H1 (cell line): ENCODE measurements around the gene LAMC3. TPM values are rescaled to one million over a fixed set of nuclear protein-coding genes. Genes with fewer than 3 reads are reported as not detected.

Source experiments
- CTCF ChIA-PET: fragments of 300-600 bp; sonication (Branson Sonifier 250); formaldehyde crosslinking; loops from one replicate; lab custom pipeline; 2021; ENCODE audit not compliant: partially characterized antibody; lab: Charles Lee
- POLR2A ChIA-PET: fragments of 300-600 bp; sonication (Branson Sonifier 250); formaldehyde crosslinking; loops from one replicate; lab custom pipeline; 2021; ENCODE audit warnings: inconsistent platforms; ENCODE audit not compliant: partially characterized antibody; lab: Charles Lee
- DNase-seq, 2 experiments: peaks; one replicate each; pipeline versions ENCODE4 v3.0.0 to v3.0.0-alpha.2; 2010 to 2022; ENCODE audit warnings: low spot score in 2 of 2, low read depth in 1 of 2, mixed read lengths in 1 of 2
- FAIRE-seq: peaks from 2 replicates; lab custom pipeline; 2011; peaks lifted over from hg19 to GRCh38; lab: Jason Lieb, UNC
- H2AFZ ChIP-seq: 2 replicates; pipeline ENCODE4 v1.8.1; 2012; ENCODE audit warnings: low read length, inconsistent platforms
- H2AK5ac ChIP-seq: 2 replicates; pipeline ENCODE4 v1.6.1; 2013; ENCODE audit warnings: low read depth, low read length
- H2BK120ac ChIP-seq: replicated peaks from 2 replicates; pipeline ENCODE3; 2013; ENCODE audit warnings: low read depth, low read length, inconsistent platforms
- H2BK12ac ChIP-seq: 2 replicates; pipeline ENCODE4 v1.6.1; 2013; ENCODE audit warnings: low read depth, low read length
- H2BK15ac ChIP-seq: 2 replicates; pipeline ENCODE4 v1.6.1; 2013; ENCODE audit warnings: low read length
- H2BK20ac ChIP-seq: 2 replicates; pipeline ENCODE4 v1.6.1; 2013; ENCODE audit warnings: low read length
- H2BK5ac ChIP-seq: 2 replicates; pipeline ENCODE4 v1.6.1; 2013; ENCODE audit warnings: low read depth, low read length
- H3K14ac ChIP-seq: 2 replicates; pipeline ENCODE4 v1.6.1; 2013; ENCODE audit warnings: inconsistent platforms; ENCODE audit not compliant: insufficient read length
- H3K18ac ChIP-seq: 2 replicates; pipeline ENCODE4 v1.6.1; 2013; ENCODE audit warnings: low read length; ENCODE audit errors: extremely low read depth
- H3K23ac ChIP-seq: 2 replicates; pipeline ENCODE4 v1.6.1; 2013; ENCODE audit warnings: inconsistent platforms; ENCODE audit not compliant: insufficient read length
- H3K23me2 ChIP-seq: 2 replicates; pipeline ENCODE4 v1.6.1; 2013; ENCODE audit warnings: low read depth, low read length
- H3K27ac ChIP-seq: 2 replicates; pipeline ENCODE4 v1.6.1; 2011; ENCODE audit warnings: low read depth, low read length, inconsistent platforms
- H3K27me3 ChIP-seq, 4 experiments: replicated peaks in 1 of 4; 1 replicate in 1 of 4; 2 replicates in 3 of 4; pipeline versions ENCODE4 v1.6.1 to v1.8.1; 2011 to 2013; ENCODE audit warnings: low read length in 3 of 4, mild to moderate bottlenecking in 3 of 4, inconsistent platforms in 2 of 4, mixed read lengths in 2 of 4, moderate library complexity in 1 of 4; ENCODE audit not compliant: control insufficient read depth in 3 of 4, insufficient read depth in 3 of 4; ENCODE audit errors: extremely low read depth in 1 of 4
- H3K36me3 ChIP-seq, 4 experiments: 2 replicates each; pipeline versions ENCODE4 v1.6.1 to v1.8.1; 2011 to 2013; ENCODE audit warnings: mild to moderate bottlenecking in 4 of 4, low read length in 3 of 4, moderate library complexity in 2 of 4, control low read depth in 1 of 4, inconsistent platforms in 1 of 4; ENCODE audit not compliant: insufficient read depth in 4 of 4, control insufficient read depth in 2 of 4
- H3K4ac ChIP-seq: replicated peaks from 2 replicates; pipeline ENCODE3; 2013; ENCODE audit warnings: low read length, low read depth, mixed read lengths, inconsistent platforms; ENCODE audit not compliant: insufficient read length
- H3K4me1 ChIP-seq, 4 experiments: replicated peaks in 1 of 4; 1 replicate in 1 of 4; 2 replicates in 3 of 4; pipeline versions ENCODE4 v1.6.1 to v1.8.1; 2011 to 2013; ENCODE audit warnings: low read length in 3 of 4, inconsistent platforms in 2 of 4, mixed read lengths in 1 of 4; ENCODE audit not compliant: insufficient read depth in 4 of 4, control insufficient read depth in 3 of 4
- H3K4me2 ChIP-seq, 2 experiments: 2 replicates each; pipeline versions ENCODE4 v1.6.1 to v1.8.1; 2011 to 2013; ENCODE audit warnings: low read depth in 2 of 2, low read length in 2 of 2, control low read depth in 1 of 2, inconsistent platforms in 1 of 2, mild to moderate bottlenecking in 1 of 2; ENCODE audit not compliant: insufficient read depth in 1 of 2
- H3K4me3 ChIP-seq, 4 experiments: fragments of 200-600, 300-600 bp in 1 of 4; sonication (generic), shearing (Covaris generic), sonication (Bioruptor Twin) in 1 of 4; 2 replicates each; pipeline versions ENCODE4 v1.5.1 to v1.8.1; 2011 to 2016; ENCODE audit warnings: low read length in 4 of 4, low read depth in 3 of 4, control low read depth in 2 of 4, inconsistent platforms in 2 of 4, mild to moderate bottlenecking in 2 of 4, mixed read lengths in 1 of 4, moderate library complexity in 1 of 4; ENCODE audit not compliant: insufficient read depth in 2 of 4; ENCODE audit errors: extremely low read depth in 1 of 4
- H3K56ac ChIP-seq: replicated peaks from 2 replicates; pipeline ENCODE3; 2013; ENCODE audit warnings: low read depth, mild to moderate bottlenecking, mixed read lengths, low read length, inconsistent platforms; ENCODE audit not compliant: insufficient read length
- H3K79me1 ChIP-seq: 2 replicates; pipeline ENCODE4 v1.6.1; 2013; ENCODE audit warnings: low read depth, low read length, control low read depth
- H3K79me2 ChIP-seq, 2 experiments: 2 replicates each; pipeline versions ENCODE4 v1.6.1 to v1.8.1; 2012 to 2013; ENCODE audit warnings: low read length in 2 of 2, mild to moderate bottlenecking in 2 of 2, inconsistent platforms in 1 of 2; ENCODE audit not compliant: insufficient read depth in 2 of 2, control insufficient read depth in 1 of 2
- H3K9ac ChIP-seq, 4 experiments: replicated peaks in 1 of 4; 1 replicate in 1 of 4; 2 replicates in 3 of 4; pipeline versions ENCODE4 v1.6.1 to v1.8.1; 2011 to 2013; ENCODE audit warnings: low read depth in 3 of 4, low read length in 3 of 4, control low read depth in 2 of 4, mild to moderate bottlenecking in 2 of 4, moderate library complexity in 2 of 4, inconsistent platforms in 1 of 4; ENCODE audit errors: extremely low read depth in 1 of 4
- H3K9me3 ChIP-seq, 2 experiments: 2 replicates each; pipeline versions ENCODE4 v1.6.1 to v1.8.1; 2012 to 2013; ENCODE audit warnings: mild to moderate bottlenecking in 2 of 2, moderate library complexity in 2 of 2, control low read depth in 1 of 2, inconsistent platforms in 1 of 2, low read depth in 1 of 2, low read length in 1 of 2, mixed read lengths in 1 of 2; ENCODE audit not compliant: insufficient read depth in 2 of 2
- H4K20me1 ChIP-seq, 2 experiments: replicated peaks in 1 of 2; 2 replicates each; pipeline versions ENCODE3 to v1.8.1; 2011 to 2013; ENCODE audit warnings: inconsistent platforms in 2 of 2, low read length in 2 of 2, mild to moderate bottlenecking in 1 of 2; ENCODE audit not compliant: insufficient read depth in 2 of 2, control insufficient read depth in 1 of 2
- H4K5ac ChIP-seq: 2 replicates; pipeline ENCODE4 v1.6.1; 2013; ENCODE audit warnings: low read length, low read depth, mixed read lengths, inconsistent platforms; ENCODE audit not compliant: insufficient read length
- H4K8ac ChIP-seq: 2 replicates; pipeline ENCODE4 v1.8.0; 2013; ENCODE audit warnings: mild to moderate bottlenecking, moderate library complexity, low read length, inconsistent platforms; ENCODE audit not compliant: insufficient read depth; ENCODE audit errors: extremely low read depth
- H4K91ac ChIP-seq: replicated peaks from 2 replicates; pipeline ENCODE3; 2013; ENCODE audit warnings: low read length, mixed read lengths, inconsistent platforms; ENCODE audit not compliant: insufficient read length
- EP300 ChIP-seq, 2 experiments: IDR thresholded peaks; 1 replicate in 1 of 2; 2 replicates in 1 of 2; pipeline ENCODE4 v1.6.1; 2011 to 2012; ENCODE audit warnings: low read depth in 2 of 2, low read length in 2 of 2, mild to moderate bottlenecking in 2 of 2, borderline replicate concordance in 1 of 2, inconsistent platforms in 1 of 2, moderate library complexity in 1 of 2
- EZH2 ChIP-seq: fragments of 200-600 bp; sonication (generic); IDR thresholded peaks from 2 replicates; pipeline ENCODE4 v1.7.1; 2012; ENCODE audit warnings: low read depth, mild to moderate bottlenecking, moderate library complexity, low read length, inconsistent platforms; ENCODE audit not compliant: severe bottlenecking
- HDAC2 ChIP-seq, 2 experiments: fragments of 300-600 bp in 1 of 2; sonication (generic) in 1 of 2; IDR thresholded peaks; 2 replicates each; pipeline ENCODE4 v1.6.1; 2011 to 2012; ENCODE audit warnings: low read depth in 2 of 2, low read length in 2 of 2, mild to moderate bottlenecking in 2 of 2, moderate library complexity in 2 of 2, borderline replicate concordance in 1 of 2, inconsistent platforms in 1 of 2
- JUN ChIP-seq: IDR thresholded peaks from 2 replicates; pipeline ENCODE4 v1.6.1; 2011; ENCODE audit warnings: low read depth, mild to moderate bottlenecking, improper control_type of control experiment, low read length
- POLR2AphosphoS5 ChIP-seq: IDR thresholded peaks from 2 replicates; pipeline ENCODE4 v1.6.1; 2011; ENCODE audit warnings: low read depth, low read length
- RBBP5 ChIP-seq: IDR thresholded peaks from 2 replicates; pipeline ENCODE4 v1.7.1; 2012; ENCODE audit warnings: low read depth, mild to moderate bottlenecking, inconsistent platforms, low read length, moderate library complexity, borderline replicate concordance
- RXRA ChIP-seq: IDR thresholded peaks from 2 replicates; pipeline ENCODE4 v1.6.1; 2011; ENCODE audit warnings: low read depth, mild to moderate bottlenecking, low read length, moderate library complexity; ENCODE audit not compliant: insufficient read depth
- SIRT6 ChIP-seq: IDR thresholded peaks from one replicate; pipeline ENCODE4 v1.7.1; 2012; ENCODE audit warnings: low read length, inconsistent platforms
- SUZ12 ChIP-seq: fragments of 200-600 bp; sonication (generic); IDR thresholded peaks from 2 replicates; pipeline ENCODE4 v1.6.1; 2012; ENCODE audit warnings: mild to moderate bottlenecking, inconsistent platforms, low read length, moderate library complexity, mixed read lengths
- WGBS, 2 experiments: shearing (Covaris generic) in 1 of 2; methylation state at CpG; one replicate each; pipeline versions ENCODE4 v1.1.6 to v1.1.7; 2013 to 2015; ENCODE audit warnings: low lambda C conversion rate in 2 of 2, mixed read lengths in 2 of 2, inconsistent platforms in 1 of 2, low coverage in 1 of 2, missing lambda C conversion rate in 1 of 2; ENCODE audit not compliant: insufficient replicate concordance in 2 of 2, insufficient coverage in 1 of 2, insufficient read length in 1 of 2; ENCODE audit errors: extremely low coverage in 1 of 2, missing lambda C conversion rate in 1 of 2; 5-methylcytosine and 5-hydroxymethylcytosine counted together
- polyA plus RNA-seq, 7 experiments: library from polyadenylated mRNA; depleted of rRNA in 3 of 7; stranded (reverse) in 5 of 7; unstranded in 2 of 7; fragments of >200 nt in 5 of 7; fragments of 200-250 nt in 2 of 7; gene quantifications; 1 replicate in 5 of 7; 2 replicates in 1 of 7; 4 replicates in 1 of 7; pipeline versions ENCODE4 v1.2.1 to v1.2.3, GENCODE V29; 2011 to 2013; ENCODE audit warnings: missing spikeins in 2 of 7, mixed read lengths in 2 of 7
- total RNA-seq: library from RNA; stranded (reverse); fragmentation: NEBNext Ultra II Directional; extraction: Animal tissue kit (Norgen Biotek cat#: 25700); gene quantifications from 2 replicates; pipeline ENCODE4 v1.2.1, GENCODE V29; 2021
- TF ChIP-seq, protein P1 (sequence below): IDR thresholded peaks from 2 replicates; pipeline ENCODE4 v1.6.1; 2012; ENCODE audit warnings: inconsistent platforms
- TF ChIP-seq, protein P2 (sequence below), 3 experiments: IDR thresholded peaks; 1 replicate in 2 of 3; 2 replicates in 1 of 3; pipeline versions ENCODE4 v1.5.1 to v1.6.1; 2011; ENCODE audit warnings: low read length in 3 of 3, mild to moderate bottlenecking in 3 of 3, inconsistent platforms in 2 of 3, low read depth in 1 of 3, moderate library complexity in 1 of 3; ENCODE audit not compliant: insufficient read depth in 1 of 3; ENCODE audit errors: control extremely low read depth in 1 of 3

The LAMC3 gene
- total and polyA plus RNA-seq, 2 of the 8 experiments (the other 6 are each of a cell fraction or from before 2014, with no cell fraction given), result 9.3 to 12.3 TPM

DNA sequence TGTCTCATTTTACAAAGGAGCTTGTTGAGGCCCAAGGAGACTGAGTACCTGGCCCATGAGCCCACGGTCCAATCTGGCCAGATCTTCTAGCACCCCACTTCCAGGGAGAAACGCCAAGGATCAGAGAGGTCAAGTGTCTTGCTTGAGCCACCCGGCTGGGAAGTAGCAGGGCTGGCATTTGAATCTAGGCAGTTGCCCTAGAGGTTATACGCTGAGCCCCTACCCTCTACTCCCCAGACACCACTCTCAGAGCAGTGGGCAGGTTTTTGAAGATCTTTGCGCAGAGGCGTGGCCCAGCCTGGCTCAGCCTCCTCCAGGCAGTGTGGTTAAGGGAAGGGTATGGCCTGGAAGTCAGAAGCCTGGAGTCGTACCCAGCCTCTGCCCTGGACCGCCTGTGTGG, 110.6 kb downstream of the LAMC3 start:
- no peak overlapping the region for H4K91ac ChIP-seq
- H3K14ac ChIP-seq, result no peak overlapping the region
- H3K79me1 ChIP-seq, result no peaks in the 10 kb centered on the region
- DNase-seq (no peak), FAIRE-seq (no peak)
- H2BK15ac ChIP-seq, result no peak overlapping the region
- no peak overlapping the region for H3K56ac ChIP-seq
- H3K27ac ChIP-seq, result no peak overlapping the region
- H2BK20ac ChIP-seq, result no peak overlapping the region
- H3K9me3 ChIP-seq, result no peaks in the 10 kb centered on the region
- no peak overlapping the region for H2AFZ ChIP-seq
- no peaks in the 10 kb centered on the region for H3K23me2 ChIP-seq
- ChIA-PET CTCF (no interaction called here), POLR2A (interaction anchor here (32.4 kb wide), 1 partner anchor 16 kb away, joined by 751 read pairs; the partner anchor contains the start of gene AIF1L)
- H3K79me2 ChIP-seq, result no peaks in the 10 kb centered on the region
- H4K5ac ChIP-seq, result no peak overlapping the region
- no peak overlapping the region for H3K4ac ChIP-seq
- no peak overlapping the region for H3K4me3 ChIP-seq
- H3K36me3 ChIP-seq, result peaks cover 15 to 57% (median 40%) of the 10 kb centered on the region in 4 experiments; a peak in 7 of 8 replicates
- H3K4me1 ChIP-seq, result no peaks in the 10 kb centered on the region
- no peak overlapping the region for H3K9ac ChIP-seq
- WGBS, 2 experiments, result 83% methylated on average over 8 of the region's 8 CpGs; no CpG with 5 or more reads in 1 of the 2 experiments
- H2BK12ac ChIP-seq, result no peak overlapping the region
- H2AK5ac ChIP-seq, result no peak overlapping the region
- H2BK120ac ChIP-seq, result no peak overlapping the region
- H3K18ac ChIP-seq, result no peak overlapping the region
- H4K20me1 ChIP-seq, result no peaks in the 10 kb centered on the region
- no peak overlapping the region for H3K4me2 ChIP-seq
- no peak overlapping the region for H2BK5ac ChIP-seq
- no peak overlapping the region for H4K8ac ChIP-seq
- H3K23ac ChIP-seq, result no peak overlapping the region
- no peaks in the 10 kb centered on the region for H3K27me3 ChIP-seq
- TF ChIP-seq SUZ12 (no peak), EZH2 (no peak), RBBP5 (no peak), EP300 (IDR thresholded peaks at IDR 0.05; ENCODE audit: borderline replicate concordance in 1 of 2, low read depth in 2 of 2, low read length in 2 of 2) (no peak), RXRA (no peak), POLR2AphosphoS5 (no peak), SIRT6 (no peak), HDAC2 (IDR thresholded peaks at IDR 0.05; ENCODE audit: borderline replicate concordance in 1 of 2, low read depth in 2 of 2, low read length in 2 of 2) (no peak), JUN (no peak)
- TF ChIP-seq, protein P1, sequence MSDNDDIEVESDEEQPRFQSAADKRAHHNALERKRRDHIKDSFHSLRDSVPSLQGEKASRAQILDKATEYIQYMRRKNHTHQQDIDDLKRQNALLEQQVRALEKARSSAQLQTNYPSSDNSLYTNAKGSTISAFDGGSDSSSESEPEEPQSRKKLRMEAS, result no peak
- TF ChIP-seq, protein P2, sequence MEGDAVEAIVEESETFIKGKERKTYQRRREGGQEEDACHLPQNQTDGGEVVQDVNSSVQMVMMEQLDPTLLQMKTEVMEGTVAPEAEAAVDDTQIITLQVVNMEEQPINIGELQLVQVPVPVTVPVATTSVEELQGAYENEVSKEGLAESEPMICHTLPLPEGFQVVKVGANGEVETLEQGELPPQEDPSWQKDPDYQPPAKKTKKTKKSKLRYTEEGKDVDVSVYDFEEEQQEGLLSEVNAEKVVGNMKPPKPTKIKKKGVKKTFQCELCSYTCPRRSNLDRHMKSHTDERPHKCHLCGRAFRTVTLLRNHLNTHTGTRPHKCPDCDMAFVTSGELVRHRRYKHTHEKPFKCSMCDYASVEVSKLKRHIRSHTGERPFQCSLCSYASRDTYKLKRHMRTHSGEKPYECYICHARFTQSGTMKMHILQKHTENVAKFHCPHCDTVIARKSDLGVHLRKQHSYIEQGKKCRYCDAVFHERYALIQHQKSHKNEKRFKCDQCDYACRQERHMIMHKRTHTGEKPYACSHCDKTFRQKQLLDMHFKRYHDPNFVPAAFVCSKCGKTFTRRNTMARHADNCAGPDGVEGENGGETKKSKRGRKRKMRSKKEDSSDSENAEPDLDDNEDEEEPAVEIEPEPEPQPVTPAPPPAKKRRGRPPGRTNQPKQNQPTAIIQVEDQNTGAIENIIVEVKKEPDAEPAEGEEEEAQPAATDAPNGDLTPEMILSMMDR (IDR thresholded peaks at IDR 0.05; ENCODE audit: control extremely low read depth in 1 of 3, insufficient read depth in 1 of 3, low read depth in 1 of 3, low read length in 3 of 3), result no peak
